Measurements from ENCODE around the gene NELFCD.

GRCh38 chr20:58971429-58971828 lies 9.6 kb upstream of the NELFCD start:
- TF ChIP-seq NFRKB (IDR thresholded peaks at IDR 0.05): no peak
- no peak for TF ChIP-seq ELF4 (IDR thresholded peaks at IDR 0.05)
- TF ChIP-seq FOXA1 (IDR thresholded peaks at IDR 0.05): no peak
- no peak for TF ChIP-seq SUZ12 (IDR thresholded peaks at IDR 0.05)
- no peak for TF ChIP-seq FOXK2 (IDR thresholded peaks at IDR 0.05)
- TF ChIP-seq PKNOX1 (IDR thresholded peaks at IDR 0.05): no peak
- TF ChIP-seq FOXM1 (IDR thresholded peaks at IDR 0.05; ENCODE audit: borderline replicate concordance): no peak
- TF ChIP-seq SP1 (IDR thresholded peaks at IDR 0.05): no peak

Measured in HEK293T (cell line).